ENCODE measurements around the gene SCYL2.

The SCYL2 gene

GRCh38 chr12:100376161-100376560 is 109.2 kb downstream of the SCYL2 start:
- DNase-seq = no peak

- DNase-seq = no peak
Observed at GRCh38 chr12:100381379-100381778, 114.4 kb downstream of the SCYL2 start.

GRCh38 chr12:100382338-100382737 is 115.4 kb downstream of the SCYL2 start:
- no peak for DNase-seq

GRCh38 chr12:100383586-100384558 is 116.9 kb downstream of the SCYL2 start:
- no peak for DNase-seq

- DNase-seq = no peak
Observed at GRCh38 chr12:100384559-100384935, 117.6 kb downstream of the SCYL2 start.

GRCh38 chr12:100388382-100388781 is 121.4 kb downstream of the SCYL2 start:
- DNase-seq = no peak
